Glutamatergic neuron (in vitro differentiated cells): ENCODE data around the gene MISP. TPM values are rescaled to one million over a fixed set of nuclear protein-coding genes. Genes with fewer than 3 reads are reported as not detected.

Experiments used
- DNase-seq: peaks from one replicate; pipeline ENCODE4 v3.0.0; 2022
- H3K27ac Mint-ChIP-seq: one replicate; pipeline ENCODE4 v1.8.0; 2020; ENCODE audit warnings: mild to moderate bottlenecking, mixed read lengths, inconsistent platforms; ENCODE audit not compliant: unreplicated experiment
- H3K27me3 Mint-ChIP-seq: one replicate; pipeline ENCODE4 v1.8.0; 2020; ENCODE audit warnings: mild to moderate bottlenecking, moderate library complexity, mixed read lengths, inconsistent platforms; ENCODE audit not compliant: unreplicated experiment
- H3K36me3 Mint-ChIP-seq: one replicate; pipeline ENCODE4 v1.8.0; 2020; ENCODE audit warnings: mild to moderate bottlenecking, mixed read lengths, inconsistent platforms; ENCODE audit not compliant: unreplicated experiment
- H3K4me1 Mint-ChIP-seq: one replicate; pipeline ENCODE4 v1.8.0; 2020; ENCODE audit warnings: mild to moderate bottlenecking, low read depth, mixed read lengths, inconsistent platforms; ENCODE audit not compliant: unreplicated experiment
- H3K4me3 Mint-ChIP-seq: one replicate; pipeline ENCODE4 v1.8.0; 2020; ENCODE audit warnings: mild to moderate bottlenecking, mixed read lengths, inconsistent platforms; ENCODE audit not compliant: unreplicated experiment
- H3K9me3 Mint-ChIP-seq: one replicate; pipeline ENCODE4 v1.8.0; 2020; ENCODE audit warnings: mild to moderate bottlenecking, moderate library complexity, mixed read lengths, inconsistent platforms; ENCODE audit not compliant: unreplicated experiment
- CTCF ChIP-seq: fragments of 200-600 bp; sonication (generic); IDR thresholded peaks from one replicate; pipeline ENCODE4 v1.5.0; 2021; ENCODE audit not compliant: partially characterized antibody, unreplicated experiment
- total RNA-seq: library from RNA; stranded (reverse); fragmentation: NEBNext Ultra II Directional; extraction: Animal tissue kit (Norgen Biotek cat#: 25700); gene quantifications from one replicate; pipeline ENCODE4 v1.2.1, GENCODE V29; 2021; ENCODE audit not compliant: unreplicated experiment

MISP gene
- total RNA-seq, 1 donor from 2014 or later: 1.1 TPM

GRCh38 chr19:807627-808422 lies 56.9 kb downstream of the MISP start:
- Mint-ChIP-seq H3K9me3 (peaks cover 23% of the 10 kb centered on the region), H3K27ac (peak overlapping the region; percentile 66), H3K36me3 (peaks cover 7% of the 10 kb centered on the region), H3K27me3 (peaks cover 27% of the 10 kb centered on the region), H3K4me3 (peak overlapping the region; percentile 63), H3K4me1 (peaks cover 5% of the 10 kb centered on the region)
- no peak for DNase-seq
- no peak for TF ChIP-seq CTCF

- H3K36me3 Mint-ChIP-seq: peaks cover 7% of the 10 kb centered on the region
- DNase-seq: no peak
- peaks cover 27% of the 10 kb centered on the region for H3K27me3 Mint-ChIP-seq
- H3K9me3 Mint-ChIP-seq: peaks cover 23% of the 10 kb centered on the region
- H3K27ac Mint-ChIP-seq: no peak overlapping the region
- TF ChIP-seq CTCF: no peak
- peaks cover 5% of the 10 kb centered on the region for H3K4me1 Mint-ChIP-seq
- H3K4me3 Mint-ChIP-seq: no peak overlapping the region
Observed at GRCh38 chr19:808423-808775, 57.5 kb downstream of the MISP start.

- Mint-ChIP-seq H3K9me3 (peaks cover 27% of the 10 kb centered on the region), H3K27ac (no peak overlapping the region), H3K4me1 (peaks cover 5% of the 10 kb centered on the region), H3K36me3 (peaks cover 7% of the 10 kb centered on the region), H3K4me3 (no peak overlapping the region), H3K27me3 (peaks cover 32% of the 10 kb centered on the region)
- TF ChIP-seq CTCF: no peak
- no peak for DNase-seq
Observed at GRCh38 chr19:810077-810855, 59.4 kb downstream of the MISP start.

- TF ChIP-seq CTCF: no peak
- H3K27ac Mint-ChIP-seq: no peak overlapping the region
Observed at GRCh38 chr19:810883-811489, 60.1 kb downstream of the MISP start.

More at GRCh38 chr19:810883-811489, 60.1 kb downstream of the MISP start:
- DNase-seq: no peak
- peaks cover 31% of the 10 kb centered on the region for H3K9me3 Mint-ChIP-seq
- no peak overlapping the region for H3K4me3 Mint-ChIP-seq
- peaks cover 11% of the 10 kb centered on the region for H3K36me3 Mint-ChIP-seq
- peaks cover 32% of the 10 kb centered on the region for H3K27me3 Mint-ChIP-seq
- H3K4me1 Mint-ChIP-seq: peaks cover 5% of the 10 kb centered on the region
